Psoas muscle (tissue), 8 donors: ENCODE measurements around the gene ZNF398. TPM values are rescaled to one million over a fixed set of nuclear protein-coding genes. Genes with fewer than 3 reads are reported as not detected.

Experiments
- ATAC-seq, 4 donors: fragments of 200-7000 bp; cut with Tn5 transposase; one replicate each; pipeline ENCODE4 v1.9.1; 2020; ENCODE audit warnings: moderate library complexity in 3 of 4, mild to moderate bottlenecking in 2 of 4
- DNase-seq, 2 donors: peaks; one replicate each; pipeline ENCODE4 v3.0.0-alpha.2; 2020
- H3K27ac ChIP-seq: fragments of 200-600 bp; one replicate; pipeline ENCODE4 v1.8.0; 2022
- H3K27me3 ChIP-seq, 3 donors: fragments of 200-600 bp in 1 of 3; one replicate each; pipeline versions ENCODE4 v1.6.1 to v1.8.0; 2013 to 2022; ENCODE audit warnings: low read length in 2 of 3, mild to moderate bottlenecking in 2 of 3, moderate library complexity in 1 of 3; ENCODE audit not compliant: insufficient read depth in 3 of 3
- H3K36me3 ChIP-seq, 2 donors: fragments of 200-600 bp in 1 of 2; one replicate each; pipeline versions ENCODE4 v1.6.1 to v1.8.0; 2013 to 2022; ENCODE audit warnings: low read depth in 1 of 2, mild to moderate bottlenecking in 1 of 2, moderate library complexity in 1 of 2; ENCODE audit not compliant: insufficient read depth in 1 of 2
- H3K4me1 ChIP-seq: fragments of 200-600 bp; one replicate; pipeline ENCODE4 v1.8.0; 2022
- H3K4me3 ChIP-seq: fragments of 200-600 bp; one replicate; pipeline ENCODE4 v1.8.0; 2022; ENCODE audit warnings: mild to moderate bottlenecking
- H3K9me3 ChIP-seq: fragments of 200-600 bp; one replicate; pipeline ENCODE4 v1.8.0; 2022
- WGBS, 3 donors: extraction: QIAGEN DNeasy Blood & Tissue Kit; methylation state at CpG; one replicate each; pipeline versions ENCODE4 v1.1.6 to v1.1.7; 2013; 5-methylcytosine and 5-hydroxymethylcytosine counted together
- intact Hi-C, 2 donors: fragments of 100-400 bp; cut with DNase I; formaldehyde crosslinking; loops; one replicate each; pipeline versions ENCODE4 v1.11.0 to v1.14.2; 2022
- polyA plus RNA-seq, 3 donors: library from polyadenylated mRNA; stranded (reverse); fragments of 200-250 nt; gene quantifications; one replicate each; pipeline ENCODE4 v1.2.3, GENCODE V29; 2013
- total RNA-seq, 4 donors: library from RNA; stranded (reverse); fragmentation: NEBNext Ultra II Directional in 2 of 4; extraction: Animal tissue kit (Norgen Biotek cat#: 25700) in 2 of 4; gene quantifications; one replicate each; pipeline versions ENCODE4 v1.2.1 to v1.2.4, GENCODE V29; 2021 to 2023
- TF ChIP-seq, protein P1 (sequence below): fragments of 200-600 bp; IDR thresholded peaks from one replicate; pipeline ENCODE4 v1.8.0; 2022; ENCODE audit warnings: antibody characterized with exemption
- donor health status: healthy with polysubstance abuse.
- donor health status: DM: no; HTN: no; CAD: no; lungs with moderate emphysema.
- donor health status: Bipolar disorder and iron deficiency.
- donor health status: healthy.
- donor health status: DM: yes; HTN: yes; CAD: no.
- donor health status: DM: no; HTN: no; CAD: no.
- donor health status: DM: no; HTN: no; CAD: no.
- donor health status: DM: yes; HTN: yes; CAD: no.

ZNF398 gene
- total and polyA plus RNA-seq, 7 donors: 2.8 to 12.4 (median 7.8) TPM

DNA sequence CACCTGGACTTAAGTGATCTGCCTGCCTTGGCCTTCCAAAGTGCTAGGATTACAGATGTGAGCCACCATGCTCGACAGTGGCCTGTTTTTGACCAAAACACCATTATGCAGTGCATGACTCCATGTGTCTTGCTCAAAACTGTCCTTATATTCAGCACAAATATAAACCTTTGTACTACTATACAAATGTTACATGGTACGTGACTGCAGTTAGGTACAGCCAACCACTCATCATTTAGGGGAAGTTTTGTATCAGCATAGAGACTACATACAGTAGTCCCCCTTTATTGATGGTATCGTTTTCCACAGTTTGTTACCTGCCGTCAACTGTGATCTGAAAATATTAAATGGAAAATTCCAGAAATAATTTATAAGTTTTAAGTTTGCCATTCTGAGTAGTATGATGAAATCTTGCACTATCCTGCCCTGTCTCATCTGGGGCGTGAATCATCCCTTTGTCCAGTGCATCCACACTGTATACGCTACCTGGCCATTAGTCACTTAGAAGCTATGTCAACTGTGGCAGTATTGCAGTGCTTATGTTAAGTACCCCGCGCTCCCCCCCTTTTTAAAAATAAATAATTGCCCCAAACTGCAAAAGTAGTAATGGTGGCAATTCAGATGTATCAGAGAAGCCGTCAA lies 24.8 kb downstream of the ZNF398 start:
- intact Hi-C loops: no loop called here
- Histone ChIP-seq H3K27ac (no peak overlapping the region), H3K36me3 (peaks cover 12 to 99% of the 10 kb centered on the region in 2 donors), H3K27me3 (no peaks in the 10 kb centered on the region), H3K4me1 (no peaks in the 10 kb centered on the region), H3K9me3 (no peaks in the 10 kb centered on the region), H3K4me3 (no peak overlapping the region)
- 80 to 87% (median 82%) methylated on average over 9 of the region's 9 CpGs for WGBS, 3 donors
- TF ChIP-seq, protein P1, sequence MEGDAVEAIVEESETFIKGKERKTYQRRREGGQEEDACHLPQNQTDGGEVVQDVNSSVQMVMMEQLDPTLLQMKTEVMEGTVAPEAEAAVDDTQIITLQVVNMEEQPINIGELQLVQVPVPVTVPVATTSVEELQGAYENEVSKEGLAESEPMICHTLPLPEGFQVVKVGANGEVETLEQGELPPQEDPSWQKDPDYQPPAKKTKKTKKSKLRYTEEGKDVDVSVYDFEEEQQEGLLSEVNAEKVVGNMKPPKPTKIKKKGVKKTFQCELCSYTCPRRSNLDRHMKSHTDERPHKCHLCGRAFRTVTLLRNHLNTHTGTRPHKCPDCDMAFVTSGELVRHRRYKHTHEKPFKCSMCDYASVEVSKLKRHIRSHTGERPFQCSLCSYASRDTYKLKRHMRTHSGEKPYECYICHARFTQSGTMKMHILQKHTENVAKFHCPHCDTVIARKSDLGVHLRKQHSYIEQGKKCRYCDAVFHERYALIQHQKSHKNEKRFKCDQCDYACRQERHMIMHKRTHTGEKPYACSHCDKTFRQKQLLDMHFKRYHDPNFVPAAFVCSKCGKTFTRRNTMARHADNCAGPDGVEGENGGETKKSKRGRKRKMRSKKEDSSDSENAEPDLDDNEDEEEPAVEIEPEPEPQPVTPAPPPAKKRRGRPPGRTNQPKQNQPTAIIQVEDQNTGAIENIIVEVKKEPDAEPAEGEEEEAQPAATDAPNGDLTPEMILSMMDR: no peak
- ATAC-seq: no peak
- no peak for DNase-seq

DNA sequence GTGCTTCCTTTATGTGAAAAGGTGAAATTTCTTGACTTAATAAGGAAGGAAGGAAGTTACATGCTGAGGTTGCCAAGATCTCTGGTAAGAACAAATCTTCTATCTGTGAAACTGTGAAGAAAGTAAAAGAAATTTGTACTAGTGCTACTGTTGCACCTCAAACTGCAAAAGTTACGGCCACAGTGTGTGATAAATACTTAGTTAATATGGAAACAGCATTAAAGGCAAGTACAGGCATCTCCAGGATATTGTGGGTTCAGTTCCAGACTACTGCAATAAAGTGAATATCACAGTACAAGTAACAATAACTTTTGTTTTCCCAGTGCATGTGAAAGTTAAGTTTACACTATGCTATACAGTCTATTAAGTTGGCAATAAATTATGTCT lies 25.3 kb downstream of the ZNF398 start:
- Histone ChIP-seq H3K36me3 (peaks cover 11 to 99% of the 10 kb centered on the region in 2 donors), H3K27me3 (no peaks in the 10 kb centered on the region)
- WGBS, 3 donors: 94 to 98% (median 94%) methylated on average over 1 of the region's 1 CpG

DNA sequence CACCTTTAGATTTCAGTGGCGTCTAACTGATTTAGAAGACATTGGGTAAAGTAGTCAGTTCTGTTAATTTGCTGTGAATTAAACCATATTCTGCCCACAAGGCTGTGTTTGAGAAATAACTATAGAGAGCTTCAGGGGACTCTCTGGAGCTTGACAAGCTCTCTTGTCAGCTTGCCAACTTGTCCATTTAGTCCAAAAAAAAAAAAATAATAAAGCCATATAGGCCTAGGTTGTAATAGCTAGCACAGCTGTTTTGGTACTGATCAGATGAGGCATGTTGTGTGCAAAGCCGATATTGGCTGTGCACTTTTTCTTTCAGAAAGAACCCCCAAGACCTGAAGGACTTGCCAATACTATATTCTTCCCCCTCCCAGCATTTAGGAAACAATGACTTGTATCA lies 27.9 kb downstream of the ZNF398 start:
- Histone ChIP-seq H3K4me3 (no peak overlapping the region), H3K4me1 (no peaks in the 10 kb centered on the region), H3K27ac (no peak overlapping the region), H3K9me3 (no peaks in the 10 kb centered on the region), H3K36me3 (peaks cover 17 to 99% of the 10 kb centered on the region in 2 donors), H3K27me3 (no peaks in the 10 kb centered on the region)
- DNase-seq (no peak), ATAC-seq (no peak)
- WGBS, 3 donors: 93 to 95% (median 95%) methylated on average over 2 of the region's 2 CpGs
- TF ChIP-seq, protein P1: no peak
- intact Hi-C loops: no loop called here

More for the DNA sequence above, 25.3 kb downstream of the ZNF398 start:
- Histone ChIP-seq H3K4me1 (no peaks in the 10 kb centered on the region), H3K27ac (no peak overlapping the region), H3K4me3 (no peak overlapping the region), H3K9me3 (no peaks in the 10 kb centered on the region)
- no peak for ATAC-seq
- intact Hi-C loops: no loop called here
- TF ChIP-seq, protein P1: no peak
- no peak for DNase-seq

DNA sequence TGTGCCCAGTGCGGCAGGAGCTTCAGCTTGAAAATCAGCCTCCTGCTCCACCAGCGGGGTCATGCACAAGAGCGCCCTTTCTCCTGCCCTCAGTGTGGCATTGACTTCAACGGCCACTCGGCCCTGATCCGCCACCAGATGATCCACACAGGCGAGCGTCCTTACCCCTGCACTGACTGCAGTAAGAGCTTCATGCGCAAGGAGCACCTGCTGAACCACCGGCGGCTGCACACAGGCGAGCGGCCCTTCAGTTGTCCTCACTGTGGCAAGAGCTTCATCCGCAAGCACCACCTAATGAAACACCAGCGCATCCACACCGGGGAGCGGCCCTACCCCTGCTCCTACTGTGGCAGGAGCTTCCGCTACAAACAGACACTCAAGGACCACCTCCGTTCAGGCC lies 32.0 kb downstream of the ZNF398 start:
- H3K27ac ChIP-seq: no peak overlapping the region
- H3K4me3 ChIP-seq: no peak overlapping the region
- no peaks in the 10 kb centered on the region for H3K4me1 ChIP-seq
- H3K36me3 ChIP-seq: peaks cover 16 to 88% of the 10 kb centered on the region in 2 donors
- TF ChIP-seq, protein P1: no peak
- intact Hi-C loops: no loop called here
- 97 to 98% (median 98%) methylated on average over 19 of the region's 19 CpGs for WGBS, 3 donors
- ATAC-seq (no peak), DNase-seq (no peak)
- no peaks in the 10 kb centered on the region for H3K27me3 ChIP-seq
- no peaks in the 10 kb centered on the region for H3K9me3 ChIP-seq
